Suppressor macrophage treated with lipopolysaccharide for 1 hour (primary cell): ENCODE results near the gene PROC.
"Not testable (repeated sequence)": the region's sequence is repeated elsewhere in the genome, so short reads cannot be mapped to it uniquely, and the experiment has no call there.

ENCODE experiments used
- DNase-seq, 3 donors: peaks; one replicate each; pipeline ENCODE4 v3.0.0-alpha.2; 2020 to 2022

The PROC gene

DNA sequence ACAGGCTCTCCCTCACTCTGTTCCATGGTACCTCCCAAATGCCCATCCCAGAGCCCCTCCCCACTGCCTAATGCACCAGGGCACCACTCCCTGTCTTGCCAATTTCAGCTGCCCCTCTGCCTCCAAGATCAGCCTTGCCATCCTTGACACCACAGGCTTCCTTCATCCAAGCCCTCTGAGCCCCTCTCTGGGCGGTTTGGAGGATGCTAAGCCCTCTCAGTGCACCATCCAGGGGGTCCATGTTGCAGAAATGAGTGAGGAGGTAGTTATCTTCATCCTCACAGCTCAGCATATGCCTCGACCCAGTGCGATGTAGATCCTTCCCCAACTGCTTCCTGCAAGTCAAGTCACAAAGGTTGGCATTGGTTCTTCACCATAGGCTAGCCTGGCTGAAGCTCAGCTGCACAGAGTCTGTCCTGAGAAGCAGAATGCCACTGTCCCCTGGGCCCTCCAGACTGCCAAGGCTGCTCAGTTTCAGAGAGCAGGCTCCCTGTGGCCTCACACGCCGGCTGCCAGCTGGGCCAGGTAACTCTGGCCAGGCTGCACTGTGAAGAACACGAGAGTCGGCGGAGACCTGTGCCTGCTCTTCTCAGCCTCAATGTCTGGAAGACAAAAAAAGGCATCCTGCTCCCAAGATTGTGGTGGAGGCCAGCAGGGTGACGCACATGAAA, 20.5 kb upstream of the PROC start:
- no peak for DNase-seq

DNA sequence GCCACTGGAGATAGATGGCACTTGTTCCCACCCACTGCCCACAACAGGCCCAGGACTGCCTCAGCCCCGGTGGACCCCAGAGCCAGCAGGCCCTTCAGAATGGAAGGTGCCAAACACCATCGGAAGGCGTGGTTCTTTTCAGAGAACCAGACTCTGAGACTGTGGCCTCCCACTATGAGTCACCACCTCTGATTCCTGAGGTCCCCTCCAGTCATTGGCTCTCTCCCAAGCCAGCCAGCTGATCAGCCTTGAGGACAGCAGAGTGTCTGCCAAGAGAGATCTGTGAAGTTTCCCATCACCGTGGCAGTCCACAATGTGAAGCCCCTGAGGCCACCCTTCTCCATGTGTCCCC, 20.0 kb upstream of the PROC start:
- DNase-seq: peak; percentile 88 to 90 (median 89)

DNA sequence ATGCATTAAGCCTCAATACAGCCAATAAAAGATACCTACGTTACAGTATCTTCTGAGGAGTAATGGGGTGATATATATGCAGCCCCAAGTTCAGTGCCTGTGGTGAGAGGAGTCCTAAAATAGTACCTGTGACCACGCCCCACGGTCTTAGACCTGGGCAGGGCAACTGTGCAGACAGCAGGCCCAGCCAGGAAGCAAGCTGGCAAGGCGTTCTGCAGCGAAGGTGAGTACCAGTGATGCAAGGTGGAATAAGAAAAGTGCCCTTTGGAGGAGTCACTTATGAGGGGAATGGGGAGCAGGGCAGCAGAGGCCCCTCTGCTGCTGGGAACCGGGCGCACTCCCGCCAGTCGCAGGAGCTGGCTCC, 17.7 kb upstream of the PROC start:
- no peak for DNase-seq

DNA sequence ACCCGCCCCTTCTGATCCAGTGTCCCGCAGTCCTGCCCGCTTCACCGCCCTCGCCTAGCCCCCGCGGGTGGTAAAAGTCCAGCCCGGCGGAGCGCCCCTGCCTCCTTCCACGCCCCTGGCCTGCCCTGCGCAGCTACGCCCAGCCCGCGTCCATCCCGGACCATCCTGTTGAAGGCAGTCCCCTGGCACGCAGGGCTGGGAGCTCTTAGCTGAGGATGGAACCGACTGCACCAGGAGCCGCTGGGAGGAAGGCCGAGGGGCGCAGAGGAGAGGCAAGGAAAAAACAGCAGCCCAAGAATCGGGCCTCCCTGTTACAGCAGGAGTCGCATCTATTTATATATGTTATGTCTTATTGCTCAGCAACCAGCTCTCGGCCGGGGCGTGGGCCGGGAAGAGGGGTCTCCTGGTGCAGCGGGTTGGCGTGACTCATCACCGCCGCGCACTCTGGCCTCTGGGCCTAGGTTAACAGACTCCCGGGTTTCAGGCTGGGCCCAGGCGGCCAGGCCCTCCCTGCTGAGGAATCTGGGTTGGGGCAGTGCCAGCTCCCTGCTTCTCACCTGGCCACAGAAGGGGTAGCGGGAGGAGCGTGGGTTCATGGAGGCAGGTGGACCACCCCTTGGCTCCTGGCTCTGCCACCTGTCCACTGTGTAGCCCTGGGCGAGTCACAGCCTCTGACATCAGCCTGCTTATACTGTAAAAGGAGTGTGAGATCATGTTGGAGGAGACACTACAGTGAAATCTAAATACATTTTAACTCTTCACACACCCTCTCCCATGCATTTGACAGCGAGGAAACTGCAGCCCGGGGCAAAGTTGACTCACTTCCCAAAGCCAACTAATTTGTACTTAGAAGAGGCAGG, 17.1 kb upstream of the PROC start:
- DNase-seq: no peak

DNA sequence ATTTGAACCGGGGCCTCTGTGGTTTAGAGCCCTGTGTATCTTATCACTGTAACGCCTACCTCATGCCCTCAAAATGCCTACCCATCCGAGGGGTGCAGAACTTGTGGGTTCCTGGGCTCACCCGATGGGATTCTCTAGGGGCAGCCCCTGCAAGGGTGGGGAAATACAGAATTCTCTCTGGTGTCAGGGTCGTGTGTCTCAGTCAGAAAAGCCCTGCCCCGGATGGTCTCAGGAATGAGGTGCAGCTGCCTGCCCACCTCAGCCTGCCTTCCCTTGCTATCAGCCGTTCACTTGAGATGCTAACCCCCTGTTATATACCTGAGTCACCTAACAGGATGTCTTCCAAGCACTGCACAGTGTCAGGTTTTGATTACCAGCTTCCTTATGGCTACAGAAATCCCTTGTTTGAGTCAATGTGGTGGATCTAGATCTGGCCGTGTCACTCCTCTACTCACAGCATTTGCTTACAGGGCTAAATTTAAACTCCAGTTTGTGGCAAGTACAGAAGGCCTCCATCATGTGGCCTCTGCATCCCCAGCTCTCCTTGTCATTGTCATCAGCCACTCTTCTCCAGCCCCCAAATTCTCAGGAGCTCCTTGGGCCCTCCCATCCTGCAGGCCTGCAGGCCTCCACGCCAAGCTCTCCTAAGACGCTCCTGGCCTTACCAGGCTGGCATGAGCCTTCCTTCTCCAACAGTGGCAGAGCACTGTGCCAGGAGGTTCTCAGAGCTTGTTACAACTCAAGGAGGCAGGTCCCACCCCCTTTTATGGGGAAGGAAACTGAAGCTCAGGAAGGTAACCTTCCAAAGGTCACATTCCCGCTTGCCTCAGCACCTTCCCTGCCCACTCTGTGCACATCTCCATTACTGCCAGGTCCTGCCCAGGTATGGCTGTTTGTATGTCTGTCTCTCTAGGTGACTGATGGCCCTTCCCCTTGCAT, 16.2 kb upstream of the PROC start:
- DNase-seq: peak in 1 of 3 donors; percentile 12

DNA sequence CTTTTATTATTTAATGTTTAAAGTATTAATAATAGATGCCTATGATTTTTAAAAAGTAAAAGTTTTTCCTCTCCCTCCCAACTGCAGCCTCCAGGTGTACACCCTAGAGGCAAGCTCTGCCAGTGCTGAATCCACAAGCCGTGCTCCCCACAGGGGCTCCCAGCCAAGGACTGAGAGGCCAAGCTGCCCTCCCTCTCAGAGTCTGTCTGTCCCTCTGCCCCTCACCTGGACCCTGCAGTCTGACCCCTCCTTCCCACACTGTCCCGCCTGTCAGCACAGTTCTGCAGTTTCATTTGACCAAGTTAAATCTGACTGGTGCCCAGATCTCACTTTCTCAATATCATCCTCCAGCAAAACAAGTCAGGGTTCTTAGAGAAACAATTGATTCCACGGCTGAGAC, 14.8 kb upstream of the PROC start:
- no peak for DNase-seq

DNA sequence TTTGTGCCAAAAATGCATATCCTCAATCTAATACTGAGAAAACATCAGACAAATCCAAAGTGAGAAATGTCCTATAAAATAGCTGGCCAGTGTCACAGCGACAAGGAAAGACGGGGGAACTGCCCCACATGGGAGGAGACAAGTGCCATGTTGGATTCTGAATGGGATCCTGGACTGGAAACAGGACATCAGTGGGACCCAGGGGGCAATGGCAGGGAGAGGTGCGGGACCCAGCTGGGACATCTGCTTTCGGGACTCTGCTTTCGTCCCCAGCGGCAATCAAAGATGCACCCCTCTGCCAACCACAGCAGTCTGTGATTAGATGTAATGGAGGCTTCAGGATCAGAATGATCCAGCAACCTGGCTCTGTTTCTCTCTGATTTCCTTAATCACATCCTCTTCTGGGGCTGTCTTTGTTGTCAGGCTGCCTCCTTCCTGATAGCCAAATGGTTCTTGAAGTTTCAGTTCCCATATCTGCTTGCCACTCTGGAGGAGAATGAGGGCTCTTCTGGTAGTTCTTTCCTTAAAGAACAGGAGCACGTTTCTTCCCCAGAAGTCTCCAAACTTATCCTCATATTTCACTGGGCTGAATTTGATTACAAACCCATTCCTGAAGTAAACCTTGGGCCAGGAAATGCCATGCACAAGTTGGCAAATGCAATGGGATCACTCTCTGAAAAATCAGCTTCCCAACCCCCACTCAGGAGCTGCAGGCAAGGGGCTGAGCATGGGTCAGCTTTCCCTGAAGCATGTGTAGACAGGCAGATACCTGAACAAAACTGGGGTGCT, 13.6 kb upstream of the PROC start:
- DNase-seq: peak; percentile 62 to 75 (median 72)

DNA sequence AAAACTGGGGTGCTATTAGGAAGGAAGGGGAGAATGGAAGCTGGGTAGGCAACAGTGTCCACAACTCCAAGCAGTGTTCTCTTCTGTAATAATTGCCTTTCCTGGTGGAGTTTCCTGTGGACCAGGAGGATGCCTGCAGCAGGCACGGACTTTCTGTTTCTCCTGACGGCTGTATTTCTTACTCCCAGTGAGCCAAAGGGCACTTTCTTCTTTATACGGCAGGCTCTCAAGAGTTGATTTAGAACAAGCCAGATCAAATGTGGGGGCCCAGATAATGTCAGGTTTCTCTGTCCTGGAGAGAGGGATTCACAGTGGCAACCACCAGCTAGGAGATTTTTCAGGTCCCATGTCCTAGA, 13.0 kb upstream of the PROC start:
- no peak for DNase-seq

DNA sequence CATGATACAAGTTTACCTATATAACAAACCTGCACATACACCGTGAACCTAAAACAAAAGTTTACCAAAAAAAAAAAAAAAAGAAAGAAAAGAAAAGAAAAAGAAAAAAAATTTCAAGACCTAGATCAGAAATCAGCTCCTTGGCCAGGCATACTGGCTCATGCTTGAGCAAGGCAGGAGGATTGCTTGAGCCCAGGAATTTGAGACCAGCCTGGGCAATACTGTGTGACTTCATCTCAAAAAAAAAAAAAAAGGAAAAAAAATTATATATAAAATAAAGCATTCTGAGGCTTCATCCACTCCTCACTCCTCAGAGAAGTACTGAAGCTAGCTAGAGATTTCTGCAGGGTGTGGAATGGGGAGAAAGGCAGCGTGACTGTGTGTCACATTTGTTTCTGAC, 11.8 kb upstream of the PROC start:
- DNase-seq: no peak

DNA sequence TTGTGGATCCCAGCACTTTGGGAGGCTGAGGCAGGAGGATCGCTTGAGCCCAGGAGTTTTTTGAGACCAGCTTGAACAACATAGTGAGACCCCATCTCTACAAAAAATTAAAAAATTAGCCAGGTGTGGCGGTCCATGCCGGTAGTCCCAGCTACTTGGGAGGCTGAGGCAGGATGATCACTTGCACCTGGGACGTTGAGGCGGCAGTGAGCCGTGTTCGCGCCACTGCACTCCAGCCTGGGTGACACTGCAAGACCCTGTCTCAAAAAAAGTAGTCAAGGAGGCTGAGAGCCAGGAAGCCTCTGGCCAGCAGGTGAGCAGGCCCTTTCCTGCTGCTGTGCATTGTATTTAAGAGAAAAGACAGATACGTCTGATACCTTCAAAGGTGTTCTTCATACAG, 11.1 kb upstream of the PROC start:
- no peak for DNase-seq

DNA sequence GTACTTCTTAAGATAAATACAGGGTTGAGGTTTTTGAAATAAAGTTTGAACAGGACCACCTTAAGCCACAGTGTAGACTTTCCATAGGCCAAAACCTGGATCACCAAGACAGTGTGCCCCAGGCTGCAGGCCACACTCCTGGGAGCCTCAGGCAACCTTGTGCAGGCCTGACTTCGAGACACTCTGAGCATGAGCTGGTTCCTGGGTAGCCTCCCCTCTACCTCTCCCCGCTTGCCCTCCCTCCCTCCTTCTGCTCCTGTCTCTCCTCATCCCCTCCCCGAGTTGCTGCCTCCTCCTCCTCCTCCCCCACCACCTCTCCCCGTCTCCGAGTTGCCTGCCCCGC, 10.6 kb upstream of the PROC start:
- DNase-seq: no peak

DNA sequence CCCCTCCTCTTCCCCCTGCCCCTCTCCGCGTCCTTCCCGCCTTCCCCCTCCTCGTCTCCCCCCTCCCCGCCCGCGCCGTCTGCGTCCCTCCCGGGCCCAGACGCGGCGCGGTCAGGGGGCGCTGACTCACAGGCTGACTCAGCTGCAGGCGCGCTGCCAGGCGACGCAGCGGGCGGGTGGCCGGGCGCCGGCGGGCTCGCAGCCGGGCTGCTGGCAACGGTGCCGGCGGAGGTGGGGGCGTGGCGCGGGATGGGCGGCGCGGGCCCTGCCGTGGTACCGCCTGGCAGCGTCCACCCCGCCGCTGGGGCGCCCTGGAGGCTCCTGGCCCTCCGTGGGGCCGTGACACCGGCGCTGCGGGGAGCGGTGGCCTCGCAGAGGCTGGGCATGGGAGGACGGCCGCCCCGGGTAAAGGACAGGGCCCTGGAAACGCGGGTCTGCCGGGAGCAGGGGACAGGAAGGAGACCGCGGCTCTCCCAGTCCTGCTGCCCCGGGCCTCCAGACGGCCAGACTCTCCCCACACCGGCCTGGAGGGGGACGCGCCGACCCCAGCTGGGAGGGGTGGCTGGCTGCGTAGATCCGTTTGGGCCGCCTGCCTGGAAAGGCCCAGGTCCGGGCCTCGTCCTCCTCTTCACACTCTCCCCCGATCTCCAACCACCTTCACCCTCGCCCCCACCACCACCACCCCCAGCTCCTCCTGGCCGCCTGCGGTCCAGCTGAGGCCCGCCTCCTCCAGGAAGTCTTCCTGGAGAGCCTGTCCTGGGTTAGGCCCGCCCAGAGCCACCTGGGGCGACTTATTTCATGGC, 10.0 kb upstream of the PROC start:
- peak; percentile 95 to 98 (median 98) for DNase-seq

DNA sequence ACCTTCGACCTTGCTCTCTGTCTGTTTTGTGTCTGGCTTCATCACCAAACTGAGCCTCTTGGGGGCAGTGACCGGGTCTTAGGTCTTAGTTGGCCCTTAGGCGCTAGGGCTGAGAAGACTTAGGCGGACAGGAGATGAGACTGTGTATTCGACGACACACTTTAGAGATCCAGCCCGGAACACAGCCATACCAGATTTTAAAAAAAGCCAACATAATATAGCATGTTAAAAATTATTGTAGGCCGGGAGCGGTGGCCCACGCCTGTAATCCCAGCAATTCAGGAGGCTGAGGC, 9.5 kb upstream of the PROC start:
- DNase-seq: no peak

DNA sequence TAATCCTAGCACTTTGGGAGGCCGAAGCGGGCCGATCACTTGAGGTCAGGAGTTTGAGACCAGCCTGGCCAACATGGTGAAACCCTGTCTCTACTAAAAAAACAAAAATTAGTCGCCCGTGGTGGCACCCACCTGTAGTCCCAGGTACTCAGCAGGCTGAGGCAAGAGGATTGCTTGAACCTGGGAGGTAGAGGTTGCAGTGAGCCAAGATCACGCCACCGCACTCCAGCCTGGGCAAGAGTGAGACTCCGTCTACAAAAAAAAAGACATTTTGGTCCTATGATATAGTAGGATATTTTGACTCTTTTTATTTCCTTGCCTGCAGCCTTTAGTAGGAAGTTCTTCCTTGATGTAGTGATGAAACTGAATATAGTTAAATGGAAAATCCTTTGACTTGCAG, 8.5 kb upstream of the PROC start:
- not testable (repeated sequence) for DNase-seq

DNA sequence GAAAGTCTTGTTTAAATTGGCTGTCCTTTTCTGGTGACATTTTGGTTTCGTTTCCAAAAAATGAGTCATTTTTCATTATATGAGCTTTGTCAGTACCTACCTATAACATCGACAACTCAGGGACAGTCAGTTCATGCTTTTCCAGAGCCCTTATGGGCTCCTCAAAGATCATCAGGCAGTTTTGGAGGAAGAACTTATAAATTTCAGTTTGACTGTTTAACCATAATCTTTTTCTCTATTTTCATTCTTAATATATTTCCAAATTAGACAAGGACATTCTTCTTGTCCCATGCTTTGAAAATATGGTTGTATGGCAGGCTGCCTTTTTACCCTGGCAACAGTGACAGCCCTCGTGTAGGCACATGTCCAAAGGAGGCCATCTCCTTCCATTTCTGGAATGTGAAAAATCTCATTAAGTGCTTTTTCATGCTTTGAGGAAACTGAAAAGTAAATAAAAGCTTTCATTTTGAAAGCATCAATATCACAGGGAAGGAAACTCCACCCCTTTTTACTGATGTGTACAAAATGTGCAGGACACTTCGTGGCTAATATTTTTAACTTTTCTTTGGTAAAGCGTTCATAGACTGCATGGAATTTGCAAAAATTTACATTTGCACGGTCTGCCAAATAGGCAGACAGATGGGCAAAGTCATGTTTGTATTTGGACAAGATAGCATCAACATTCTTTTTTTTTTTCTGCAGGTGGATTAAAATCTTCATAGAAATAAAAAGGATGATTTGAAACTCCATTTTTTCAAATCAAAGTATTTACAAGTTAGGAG, 7.2 kb upstream of the PROC start:
- peak; percentile 12 to 64 (median 62) for DNase-seq

DNA sequence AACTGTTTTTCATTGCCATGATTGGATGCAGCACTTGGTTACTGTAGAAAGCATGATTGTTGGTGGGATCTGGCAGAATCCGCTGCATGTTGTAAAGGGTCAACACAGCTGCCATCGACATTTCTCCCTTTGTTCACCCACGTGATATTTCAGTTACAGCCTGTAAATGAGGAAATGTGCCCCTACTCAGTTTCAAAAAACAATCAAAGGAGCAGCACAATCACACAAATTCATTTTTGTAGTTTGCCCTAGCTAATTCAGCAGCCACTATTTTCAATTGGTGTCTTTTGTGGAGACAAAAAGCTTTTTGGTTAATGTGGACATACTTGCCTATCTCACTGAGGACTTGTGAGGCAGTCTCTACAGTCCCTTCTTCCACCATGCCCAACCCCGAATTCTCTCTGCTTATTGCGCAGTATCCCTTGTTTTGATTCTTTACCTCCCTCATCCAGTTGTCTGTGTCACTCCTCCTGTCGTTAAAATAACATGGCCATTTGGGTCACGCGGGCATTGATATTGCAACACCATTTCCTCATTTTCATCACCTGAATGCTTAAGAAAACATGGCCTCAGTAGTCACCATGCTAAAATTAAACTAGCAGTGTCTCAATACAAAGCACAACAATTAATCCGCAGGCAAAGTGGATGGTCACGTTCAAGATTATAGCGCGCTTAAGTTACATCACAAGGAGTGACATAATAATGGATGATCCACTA, 6.4 kb upstream of the PROC start:
- DNase-seq: peak; percentile 62 to 71 (median 69)

DNA sequence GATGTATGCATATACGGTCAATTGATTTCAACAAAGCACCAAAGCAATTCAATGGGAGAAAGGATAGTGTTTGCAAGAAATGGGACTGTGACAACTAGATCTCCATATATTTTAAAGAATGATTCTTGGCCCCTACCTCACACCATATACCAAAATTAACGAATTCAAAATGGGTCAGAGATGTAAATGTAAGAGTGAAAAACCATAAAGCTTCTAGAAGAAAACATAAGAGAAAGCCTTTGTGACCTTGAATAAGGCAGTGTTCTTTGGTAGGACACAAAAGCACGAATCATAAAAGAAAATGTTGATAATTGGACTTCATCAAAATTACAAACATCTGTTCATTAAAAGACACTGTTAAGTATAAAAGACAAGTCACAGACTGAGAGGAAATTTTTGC, 5.0 kb upstream of the PROC start:
- no peak for DNase-seq

DNA sequence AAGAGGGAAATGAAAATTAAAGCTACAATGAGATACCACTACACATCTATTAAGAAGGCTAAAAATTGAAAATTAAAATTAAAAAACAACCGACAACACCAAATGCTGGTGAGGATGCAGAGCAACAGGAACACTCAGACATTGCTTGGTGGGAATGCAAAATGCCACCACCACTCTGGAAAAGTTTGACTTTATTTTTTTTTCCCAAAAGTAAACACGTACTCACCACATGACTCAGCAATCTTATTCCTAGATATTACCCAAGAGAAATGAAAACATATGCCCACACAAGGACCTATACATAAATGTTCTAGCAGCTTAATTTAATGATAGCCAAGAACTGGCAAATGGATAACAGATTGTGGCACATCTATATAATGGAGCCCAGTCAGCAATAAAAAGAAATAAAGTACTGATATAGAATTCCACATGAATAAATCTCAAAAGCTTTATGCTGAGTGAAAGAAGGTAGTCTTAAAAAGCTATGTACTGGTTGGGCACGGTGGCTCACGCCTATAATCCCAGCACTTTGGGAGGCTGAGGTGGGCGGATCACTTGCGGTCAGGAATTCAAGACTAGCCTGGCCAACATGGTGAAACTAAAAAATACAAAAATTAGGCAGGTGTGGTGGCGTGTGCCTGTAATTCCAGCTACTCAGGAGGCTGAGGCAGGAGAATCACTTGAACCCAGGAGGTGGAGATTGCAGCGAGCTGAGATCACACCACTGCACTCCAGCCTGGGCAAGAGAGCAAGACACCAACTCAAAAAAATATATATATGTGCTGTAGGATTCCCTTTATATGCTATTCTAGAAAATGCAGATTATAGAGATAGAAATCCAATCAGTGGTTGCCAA, 4.2 kb upstream of the PROC start:
- DNase-seq: peak in 2 of 3 donors; percentile 32 to 51
